ENCODE data around the gene ASPDH. TPM values are rescaled to one million over a fixed set of nuclear protein-coding genes. Genes with fewer than 3 reads are reported as not detected.

The ASPDH gene
- total RNA-seq, 1 experiment from 2014 or later, result not detected

- no peak for DNase-seq (ENCODE audit: low spot score)
Measured at GRCh38 chr19:50496189-50497021, 17.3 kb downstream of the ASPDH start.

DNA sequence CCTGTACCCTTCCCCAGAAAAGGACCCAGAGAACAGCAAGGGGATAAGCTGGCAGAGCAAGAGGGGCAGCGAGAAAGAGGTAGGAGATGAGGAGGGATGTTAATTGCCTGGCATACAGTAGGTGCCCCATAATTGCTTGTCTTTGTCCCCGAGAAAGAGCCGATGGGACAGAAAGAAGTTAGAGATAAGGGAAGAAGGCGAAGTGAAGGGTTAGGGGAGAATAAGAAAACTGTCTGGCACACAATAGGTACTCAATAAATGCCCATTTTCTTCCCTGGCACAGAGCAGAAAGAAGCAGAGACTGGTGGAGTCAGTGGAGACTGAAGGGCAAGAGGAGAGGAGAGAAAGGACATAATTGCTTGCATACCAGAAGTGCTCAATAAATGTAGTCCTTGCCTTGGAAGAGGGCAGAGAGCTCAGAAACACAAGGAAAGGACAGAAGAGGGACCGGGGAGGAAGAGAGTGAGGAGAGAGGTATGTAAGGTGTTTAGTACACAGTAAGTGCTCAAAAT lies 18.6 kb downstream of the ASPDH start:
- no peak for DNase-seq (ENCODE audit: low spot score)

GRCh38 chr19:50494186-50495019 lies 19.3 kb downstream of the ASPDH start:
- no peak for DNase-seq (ENCODE audit: low spot score)

DNA sequence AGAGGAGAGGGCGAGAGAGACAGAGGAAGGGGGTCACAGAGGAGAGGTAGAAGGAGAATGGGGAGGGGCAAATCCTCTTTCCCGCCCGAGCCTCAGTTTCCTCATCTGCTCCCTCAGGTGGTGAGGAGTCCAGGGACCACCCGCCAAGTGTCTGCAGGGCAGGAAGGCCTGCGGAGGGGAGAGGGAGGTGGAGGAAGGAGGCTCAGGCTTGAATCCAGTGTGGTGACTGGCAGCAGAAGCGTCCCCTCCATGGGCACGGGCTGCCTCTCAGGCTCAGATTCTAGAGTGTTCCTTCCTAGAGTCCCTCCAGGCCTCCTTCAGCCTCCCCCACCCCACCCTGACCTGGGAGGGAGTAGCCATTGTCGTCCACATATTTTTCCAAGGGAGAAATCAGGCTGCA lies 20.5 kb downstream of the ASPDH start:
- DNase-seq (ENCODE audit: low spot score), result no peak

- DNase-seq (ENCODE audit: low spot score), result no peak
Measured at GRCh38 chr19:50492303-50493052, 21.2 kb downstream of the ASPDH start.

DNA sequence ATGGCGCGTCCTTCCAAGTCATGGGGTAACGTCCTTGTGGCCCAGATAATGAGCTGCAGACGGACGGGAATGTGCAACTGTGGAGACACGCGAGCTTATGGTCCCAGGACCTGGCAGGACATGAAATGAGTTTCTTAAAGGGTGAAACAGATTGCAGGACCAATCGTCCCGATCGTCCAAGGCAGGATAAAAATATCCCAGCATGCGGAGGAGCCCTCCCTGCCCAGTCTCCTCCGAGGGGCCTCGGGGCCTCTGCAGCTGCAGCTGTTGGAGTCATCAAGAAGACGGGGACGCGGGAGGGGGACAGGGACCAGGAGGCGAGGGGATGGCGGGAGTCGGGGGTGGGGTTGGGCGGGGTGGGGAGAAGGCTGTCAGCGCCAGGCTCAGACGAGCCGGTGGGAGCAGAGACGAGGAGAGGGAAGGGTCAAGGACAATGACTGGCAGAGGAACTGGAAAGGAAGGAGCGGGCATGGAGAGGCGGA lies 22.7 kb downstream of the ASPDH start:
- DNase-seq (ENCODE audit: low spot score), result no peak

- no peak for DNase-seq (ENCODE audit: low spot score)
Measured at GRCh38 chr19:50490411-50490811, 23.3 kb downstream of the ASPDH start.

- DNase-seq (ENCODE audit: low spot score), result no peak
Measured at GRCh38 chr19:50489461-50490011, 24.2 kb downstream of the ASPDH start.

DNA sequence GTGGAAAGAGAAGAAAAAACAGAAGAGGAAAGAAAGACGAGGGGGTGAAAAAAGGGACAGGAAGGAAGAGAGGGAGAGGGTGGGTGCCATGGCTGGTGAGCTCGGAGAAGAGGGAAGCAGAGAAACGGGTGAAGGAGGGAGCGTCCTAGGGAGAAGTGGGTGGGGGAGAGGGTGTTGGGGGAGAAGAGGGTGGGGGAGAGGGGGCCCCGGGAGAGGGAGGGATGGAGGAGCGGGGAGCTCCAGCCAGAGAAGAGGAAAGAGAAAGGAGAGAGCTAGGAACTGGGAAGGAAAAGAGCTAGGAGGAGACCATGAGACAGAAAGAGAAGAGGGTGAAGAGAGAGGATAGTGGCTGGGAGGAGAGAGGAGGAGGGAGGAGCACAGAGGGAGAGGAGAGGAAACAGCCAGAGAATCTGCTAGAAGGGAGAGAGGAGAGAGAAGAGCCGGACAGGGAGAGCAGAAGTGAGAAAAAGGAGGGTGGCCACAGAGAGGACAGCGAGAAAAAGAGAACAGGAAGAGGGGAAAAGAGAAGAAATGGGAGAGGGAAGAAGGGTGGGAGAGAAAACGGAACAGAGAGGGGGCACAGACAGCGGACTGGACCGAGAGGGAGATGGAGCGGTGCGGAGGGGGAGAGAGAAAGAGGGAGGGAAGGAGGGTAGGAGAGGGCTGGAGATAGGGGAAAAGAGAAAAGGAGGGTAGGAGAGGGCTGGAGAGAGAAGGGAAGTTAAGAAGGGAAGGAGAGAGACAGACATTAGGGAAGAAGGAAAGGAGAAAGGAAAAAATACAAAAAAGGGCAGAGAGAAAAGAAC lies 25.1 kb downstream of the ASPDH start:
- no peak for DNase-seq (ENCODE audit: low spot score)

GRCh38 chr19:50486823-50487515 lies 26.7 kb downstream of the ASPDH start:
- peak; percentile 58 for DNase-seq (ENCODE audit: low spot score)

- DNase-seq (ENCODE audit: low spot score), result no peak
Measured at GRCh38 chr19:50485284-50485955, 28.3 kb downstream of the ASPDH start.

DNA sequence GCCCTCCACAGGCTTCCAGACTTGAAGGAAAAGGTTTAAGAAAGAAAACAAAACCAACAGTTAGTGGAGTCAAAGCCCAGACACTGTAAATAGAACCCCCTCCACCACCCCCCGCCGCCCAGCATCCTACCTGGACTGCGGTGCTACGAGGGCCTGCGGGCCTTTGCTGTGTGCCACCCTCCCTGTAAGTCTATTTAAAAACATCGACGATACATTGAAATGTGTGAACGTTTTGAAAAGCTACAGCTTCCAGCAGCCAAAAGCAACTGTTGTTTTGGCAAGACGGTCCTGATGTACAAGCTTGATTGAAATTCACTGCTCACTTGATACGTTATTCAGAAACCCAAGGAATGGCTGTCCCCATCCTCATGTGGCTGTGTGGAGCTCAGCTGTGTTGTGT lies 30.8 kb downstream of the ASPDH start:
- no peak for DNase-seq (ENCODE audit: low spot score)

- DNase-seq (ENCODE audit: low spot score), result no peak
Measured at GRCh38 chr19:50482271-50482855, 31.4 kb downstream of the ASPDH start.

DNA sequence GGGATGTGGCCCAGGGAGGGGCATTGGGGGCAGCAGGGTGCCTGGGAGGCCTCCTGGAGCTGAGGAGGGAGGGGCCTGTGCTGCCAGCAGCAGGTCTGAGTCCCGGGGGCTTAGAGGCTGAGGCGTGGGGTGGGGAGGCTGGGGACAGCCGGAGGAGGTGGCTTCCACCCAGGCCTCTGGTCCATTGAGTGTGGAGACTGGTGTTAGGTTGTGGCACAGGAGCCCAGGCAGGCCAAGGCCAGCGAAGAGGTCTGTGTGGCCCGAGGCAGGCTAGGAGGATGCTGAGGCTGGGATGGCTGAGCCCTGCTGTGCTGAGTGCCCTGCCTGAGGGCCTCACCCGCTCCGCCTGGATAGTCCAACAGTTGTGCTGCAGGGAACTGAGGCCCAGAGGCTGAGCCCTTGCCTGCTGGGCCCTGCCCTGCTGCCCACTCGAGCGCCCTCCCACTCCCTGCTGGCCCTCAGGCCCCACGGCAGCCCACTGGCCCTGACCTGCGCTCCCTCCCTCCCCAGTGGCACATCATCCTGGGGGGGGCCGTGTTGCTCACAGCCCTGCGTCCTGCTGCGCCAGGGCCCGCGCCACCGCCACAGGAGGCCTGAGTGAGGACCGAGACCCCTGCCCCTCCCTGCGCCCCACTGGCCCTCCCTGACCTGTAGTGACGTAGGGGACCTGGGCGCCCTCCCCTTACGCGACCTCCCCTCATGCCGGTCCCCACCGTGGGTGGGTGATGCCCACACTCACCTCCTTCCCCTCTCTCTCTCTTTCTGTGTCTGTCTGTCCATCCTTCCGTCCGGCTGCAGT lies 32.2 kb downstream of the ASPDH start:
- DNase-seq (ENCODE audit: low spot score), result no peak

DNA sequence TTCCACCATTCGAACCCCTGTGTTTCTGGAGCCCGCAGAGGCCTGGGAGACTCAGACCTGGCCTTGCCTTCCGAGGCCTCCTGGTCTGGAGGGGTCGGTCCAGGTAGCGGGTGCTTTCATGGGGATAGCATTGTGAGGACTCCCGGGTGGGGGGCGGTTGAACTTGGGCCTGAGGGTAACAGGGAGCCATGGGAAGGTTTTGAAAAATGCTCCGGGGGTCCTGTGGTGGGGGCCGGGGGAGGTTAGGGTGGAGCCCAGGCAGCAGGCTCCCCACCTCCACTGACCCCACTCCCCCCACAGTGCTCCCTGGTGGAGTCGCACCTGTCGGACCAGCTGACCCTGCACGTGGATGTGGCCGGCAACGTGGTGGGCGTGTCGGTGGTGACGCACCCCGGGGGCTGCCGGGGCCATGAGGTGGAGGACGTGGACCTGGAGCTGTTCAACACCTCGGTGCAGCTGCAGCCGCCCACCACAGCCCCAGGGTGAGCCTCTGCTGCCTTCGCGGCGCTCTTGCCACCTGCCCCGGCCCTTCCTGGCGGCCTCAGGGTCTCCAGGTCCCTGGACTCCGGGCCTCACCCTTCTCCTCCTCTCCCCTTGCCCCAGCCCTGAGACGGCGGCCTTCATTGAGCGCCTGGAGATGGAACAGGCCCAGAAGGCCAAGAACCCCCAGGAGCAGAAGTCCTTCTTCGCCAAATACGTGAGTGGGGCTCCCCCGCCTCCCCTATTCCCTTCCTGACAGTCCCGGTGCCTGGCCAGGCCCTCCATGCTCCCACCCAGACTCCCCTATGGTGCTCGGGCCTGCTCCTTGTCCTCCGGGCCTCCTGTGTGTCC lies 33.2 kb downstream of the ASPDH start:
- no peak for DNase-seq (ENCODE audit: low spot score)

DNA sequence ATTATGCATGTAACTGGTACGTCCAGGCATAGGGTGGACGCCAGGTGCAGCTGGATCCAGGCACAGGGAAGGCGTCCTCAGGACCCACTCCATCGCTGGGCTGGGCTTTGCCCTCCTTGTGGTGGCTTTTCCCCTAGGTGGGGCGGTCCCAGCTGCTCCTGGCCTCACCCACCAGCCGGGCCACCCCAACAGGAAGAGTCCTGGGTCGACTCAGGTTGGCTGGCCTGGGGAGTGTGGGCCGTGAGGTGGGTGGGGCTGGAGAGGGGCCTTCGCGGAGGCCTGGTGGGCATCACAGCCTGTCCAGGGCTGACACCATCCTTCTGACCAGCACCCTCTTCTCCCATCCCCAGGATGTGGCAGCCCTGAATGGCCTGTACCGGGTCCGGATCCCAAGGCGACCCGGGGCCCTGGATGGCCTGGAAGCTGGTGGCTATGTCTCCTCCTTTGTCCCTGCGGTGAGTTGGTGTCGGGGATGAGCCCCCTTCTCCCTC lies 33.9 kb downstream of the ASPDH start:
- DNase-seq (ENCODE audit: low spot score), result no peak
